Activated CD8-positive, alpha-beta T cell treated with anti-CD3 and anti-CD28 coated beads for 36 hours (primary cell): ENCODE results near the gene TNIK. TPM values are rescaled to one million over a fixed set of nuclear protein-coding genes. Genes with fewer than 3 reads are reported as not detected.

Source experiments
- ATAC-seq: fragments of 200-7000 bp; cut with Tn5 transposase; one replicate; pipeline ENCODE4 v1.10.0; 2021; ENCODE audit warnings: mild to moderate bottlenecking, moderate library complexity
- CTCF ChIA-PET: fragments of 350-600 bp; sonication (Branson Sonifier 250); formaldehyde crosslinking; loops from one replicate; lab custom pipeline; 2021; ENCODE audit warnings: antibody characterized with exemption; lab: Charles Lee
- POLR2A ChIA-PET: fragments of 350-600 bp; sonication (Branson Sonifier 250); formaldehyde crosslinking; loops from one replicate; lab custom pipeline; 2021; ENCODE audit warnings: antibody characterized with exemption; lab: Charles Lee
- DNase-seq: peaks from one replicate; pipeline ENCODE4 v3.0.0-alpha.2; 2020
- H3K27ac Mint-ChIP-seq: one replicate; pipeline ENCODE4 v1.8.0; 2021; ENCODE audit warnings: mild to moderate bottlenecking, mixed read lengths
- H3K27me3 Mint-ChIP-seq: one replicate; pipeline ENCODE4 v1.8.0; 2021; ENCODE audit warnings: mixed read lengths
- H3K36me3 Mint-ChIP-seq: one replicate; pipeline ENCODE4 v1.8.0; 2021; ENCODE audit warnings: low read depth, mixed read lengths
- H3K4me1 Mint-ChIP-seq: one replicate; pipeline ENCODE4 v1.8.0; 2021; ENCODE audit warnings: low read depth, mixed read lengths
- H3K4me3 Mint-ChIP-seq: one replicate; pipeline ENCODE4 v1.8.0; 2021; ENCODE audit warnings: mild to moderate bottlenecking, moderate library complexity, mixed read lengths
- H3K9me3 Mint-ChIP-seq: one replicate; pipeline ENCODE4 v1.8.0; 2021; ENCODE audit warnings: mixed read lengths
- intact Hi-C: fragments of 100-400 bp; cut with micrococcal nuclease; formaldehyde crosslinking; loops from one replicate; pipeline ENCODE4 v1.10.0; 2022
- total RNA-seq, 2 experiments: library from RNA; stranded (reverse); gene quantifications; one replicate each; pipeline ENCODE4 v1.2.3, GENCODE V29; 2021
- TF ChIP-seq, protein P1 (sequence below): fragments of 200-600 bp; IDR thresholded peaks from one replicate; pipeline ENCODE4 v1.8.0; 2022; ENCODE audit warnings: antibody characterized with exemption, mild to moderate bottlenecking

Gene TNIK
- total RNA-seq: 10 to 100 TPM; 25.1 to 28.8 TPM

DNA sequence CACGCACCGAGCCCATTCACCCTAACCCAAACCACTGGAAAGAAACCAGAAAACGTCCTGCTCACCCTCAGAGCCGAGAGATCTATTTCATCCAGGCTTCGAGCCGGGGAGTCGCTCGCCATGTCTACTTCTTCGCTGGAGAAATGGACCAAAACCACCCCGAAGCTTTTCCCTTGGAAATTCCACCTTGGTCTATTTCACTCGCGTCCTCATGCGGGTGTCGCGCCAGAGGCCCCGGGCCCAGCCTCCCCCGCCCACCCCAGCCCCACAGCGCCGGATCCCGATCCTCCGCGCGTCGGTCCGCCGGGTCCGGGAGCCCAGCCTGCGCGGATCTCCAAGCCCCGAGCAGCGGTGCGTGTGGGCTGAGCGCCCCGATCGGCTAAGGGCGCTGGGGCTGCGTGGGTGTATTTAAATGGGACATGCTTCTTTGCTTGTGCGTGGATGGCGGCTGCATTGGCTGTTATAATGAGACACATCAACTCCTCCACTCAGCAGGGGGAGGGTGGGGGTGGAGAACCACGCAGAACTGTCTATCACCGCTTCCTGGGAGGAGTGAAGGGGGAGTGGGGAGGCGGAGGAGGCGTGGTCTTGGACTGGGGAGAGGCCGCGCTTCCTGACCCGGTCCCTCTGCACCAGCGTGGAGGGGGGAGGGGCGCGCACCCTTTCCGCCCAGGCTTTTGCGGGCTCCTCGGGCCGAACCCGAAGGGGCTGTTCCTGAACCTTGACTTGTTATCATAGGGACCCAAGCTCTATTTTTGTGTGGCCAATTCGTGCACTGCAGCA is at the start of gene TNIK:
Gene TNIK (minus strand): TSS at position 464 of the 783 bp plus-strand sequence. CDS start 342 bp downstream, at position 122.
- TF ChIP-seq, protein P1, sequence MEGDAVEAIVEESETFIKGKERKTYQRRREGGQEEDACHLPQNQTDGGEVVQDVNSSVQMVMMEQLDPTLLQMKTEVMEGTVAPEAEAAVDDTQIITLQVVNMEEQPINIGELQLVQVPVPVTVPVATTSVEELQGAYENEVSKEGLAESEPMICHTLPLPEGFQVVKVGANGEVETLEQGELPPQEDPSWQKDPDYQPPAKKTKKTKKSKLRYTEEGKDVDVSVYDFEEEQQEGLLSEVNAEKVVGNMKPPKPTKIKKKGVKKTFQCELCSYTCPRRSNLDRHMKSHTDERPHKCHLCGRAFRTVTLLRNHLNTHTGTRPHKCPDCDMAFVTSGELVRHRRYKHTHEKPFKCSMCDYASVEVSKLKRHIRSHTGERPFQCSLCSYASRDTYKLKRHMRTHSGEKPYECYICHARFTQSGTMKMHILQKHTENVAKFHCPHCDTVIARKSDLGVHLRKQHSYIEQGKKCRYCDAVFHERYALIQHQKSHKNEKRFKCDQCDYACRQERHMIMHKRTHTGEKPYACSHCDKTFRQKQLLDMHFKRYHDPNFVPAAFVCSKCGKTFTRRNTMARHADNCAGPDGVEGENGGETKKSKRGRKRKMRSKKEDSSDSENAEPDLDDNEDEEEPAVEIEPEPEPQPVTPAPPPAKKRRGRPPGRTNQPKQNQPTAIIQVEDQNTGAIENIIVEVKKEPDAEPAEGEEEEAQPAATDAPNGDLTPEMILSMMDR: peak; percentile 22
- Mint-ChIP-seq H3K9me3 (no peaks in the 10 kb centered on the region), H3K4me3 (peak within 1 kb of the TSS; percentile 95), H3K36me3 (no peaks in the 10 kb centered on the region), H3K27me3 (no peaks in the 10 kb centered on the region), H3K27ac (peak within 1 kb of the TSS; percentile 89), H3K4me1 (peaks cover 38% of the 10 kb centered on the region)
- POLR2A ChIA-PET: interaction anchor here (0.6 to 2.9 kb wide), 10 partner anchors 12 to 294 kb away, joined by 3 to 14 read pairs (median 4); no protein-coding TSS in a partner anchor
- DNase-seq (peak; percentile 98), ATAC-seq (peak; percentile 84)
- CTCF ChIA-PET: interaction anchor here (1.0 to 3.1 kb wide), 14 partner anchors 8 to 300 kb away, joined by 3 to 22 read pairs (median 4); no protein-coding TSS in a partner anchor
- intact Hi-C loops: loop anchor here (5.0 to 10.0 kb wide), 3 partner anchors 102 to 295 kb away; no protein-coding TSS in a partner anchor

DNA sequence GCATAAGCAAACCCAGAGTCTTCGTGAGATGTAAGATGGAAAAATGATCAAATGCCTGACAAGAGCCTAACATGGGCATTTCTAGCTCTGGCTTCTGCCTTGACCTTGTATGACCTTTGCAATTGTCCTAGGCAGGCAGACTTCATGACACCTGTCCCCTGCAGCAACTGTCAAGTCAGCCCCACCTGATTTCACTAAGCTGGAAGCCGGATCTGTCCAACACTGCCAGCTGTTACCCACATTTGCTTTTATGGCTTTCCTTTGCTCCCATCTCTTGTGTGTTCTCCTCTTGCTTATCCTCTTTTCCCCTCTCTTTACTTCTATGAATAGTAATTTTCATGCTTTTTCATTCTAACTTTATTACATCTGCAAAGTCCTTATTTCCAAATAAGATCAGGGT is 48.5 kb upstream of the TNIK start:
- ATAC-seq: no peak
- Mint-ChIP-seq H3K27ac (no peak overlapping the region), H3K36me3 (no peaks in the 10 kb centered on the region), H3K27me3 (no peaks in the 10 kb centered on the region), H3K4me1 (peaks cover 3% of the 10 kb centered on the region), H3K9me3 (peaks cover 1% of the 10 kb centered on the region), H3K4me3 (no peak overlapping the region)
- POLR2A ChIA-PET: no interaction called here
- DNase-seq: no peak
- intact Hi-C loops: no loop called here
- CTCF ChIA-PET: no interaction called here
- TF ChIP-seq, protein P1: no peak

DNA sequence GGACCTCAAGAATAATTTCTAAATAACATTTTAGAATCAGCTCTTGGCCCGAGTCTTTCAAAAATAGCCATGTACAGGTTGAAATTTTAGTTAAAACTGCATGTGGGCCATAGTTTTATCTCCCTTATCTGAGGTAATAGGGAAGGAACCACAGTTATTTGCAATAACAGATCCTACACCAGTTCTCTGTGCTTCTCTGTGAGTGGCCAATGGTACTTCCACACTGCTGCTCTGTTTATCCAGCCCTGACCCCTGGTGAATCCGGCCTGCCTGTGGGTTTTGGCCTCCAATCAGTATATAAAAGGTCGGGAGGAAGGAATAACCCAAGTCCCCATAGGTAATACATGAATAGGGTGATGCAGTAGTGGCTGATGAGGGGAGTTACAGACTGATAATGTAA is 48.0 kb upstream of the TNIK start:
- Mint-ChIP-seq H3K36me3 (no peaks in the 10 kb centered on the region), H3K4me3 (no peak overlapping the region), H3K27ac (no peak overlapping the region), H3K9me3 (peaks cover 1% of the 10 kb centered on the region), H3K4me1 (peaks cover 4% of the 10 kb centered on the region), H3K27me3 (no peaks in the 10 kb centered on the region)
- TF ChIP-seq, protein P1: no peak
- ATAC-seq: no peak
- CTCF ChIA-PET: no interaction called here
- intact Hi-C loops: no loop called here
- no peak for DNase-seq
- POLR2A ChIA-PET: no interaction called here

DNA sequence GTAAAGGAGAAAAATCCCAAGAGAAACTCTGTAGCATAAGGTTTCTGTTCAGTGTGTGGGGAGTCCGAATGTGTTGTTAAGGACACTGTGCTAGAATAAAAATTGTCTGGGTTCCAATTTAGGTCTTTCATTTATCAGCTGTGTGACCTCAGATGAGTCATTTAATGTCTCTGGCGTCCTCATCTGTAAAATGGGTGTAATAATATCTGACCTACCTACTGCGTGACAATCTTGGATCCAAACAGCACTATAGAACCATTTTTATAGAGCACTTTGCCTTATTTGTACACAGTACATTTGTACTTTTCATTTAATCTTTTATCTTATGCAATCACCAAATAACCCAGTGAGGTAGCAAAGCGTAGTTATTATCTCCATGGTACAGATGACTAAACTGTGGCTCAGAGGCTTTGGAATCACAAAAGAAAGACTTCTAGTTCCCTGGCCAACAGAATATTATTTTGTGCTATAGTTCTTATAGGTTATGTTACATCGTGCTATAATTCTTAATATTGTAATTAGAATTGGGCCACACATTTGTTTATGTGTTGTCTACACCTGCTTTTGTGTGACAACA is 46.6 kb upstream of the TNIK start:
- no peak overlapping the region for H3K4me3 Mint-ChIP-seq
- no peaks in the 10 kb centered on the region for H3K36me3 Mint-ChIP-seq
- ATAC-seq (no peak), DNase-seq (no peak)
- H3K27ac Mint-ChIP-seq: no peak overlapping the region
- intact Hi-C loops: no loop called here
- TF ChIP-seq, protein P1: no peak
- peaks cover 4% of the 10 kb centered on the region for H3K4me1 Mint-ChIP-seq
- H3K27me3 Mint-ChIP-seq: no peaks in the 10 kb centered on the region
- POLR2A ChIA-PET: no interaction called here
- CTCF ChIA-PET: interaction anchor here (1.3 kb wide), 1 partner anchor 43 kb away, joined by 3 read pairs; no protein-coding TSS in a partner anchor
- H3K9me3 Mint-ChIP-seq: peaks cover 1% of the 10 kb centered on the region
